Breast epithelium (tissue), 4 donors: ENCODE data around the gene SOX11. TPM values are rescaled to one million over a fixed set of nuclear protein-coding genes. Genes with fewer than 3 reads are reported as not detected.

Experiments used
- DNase-seq, 2 donors: peaks; one replicate each; pipeline ENCODE4 v3.0.0-alpha.2; 2019; ENCODE audit warnings: low spot score in 2 of 2
- H3K27ac ChIP-seq, 2 donors: fragments of 200-600 bp; sonication (generic) in 1 of 2; one replicate each; pipeline ENCODE4 v1.5.1; 2016 to 2019; ENCODE audit warnings: mild to moderate bottlenecking in 1 of 2
- H3K27me3 ChIP-seq, 2 donors: fragments of 200-600 bp; sonication (generic) in 1 of 2; one replicate each; pipeline versions ENCODE4 v1.5.1 to v1.6.0; 2017 to 2019; ENCODE audit warnings: control low read depth in 1 of 2, mild to moderate bottlenecking in 1 of 2
- H3K36me3 ChIP-seq: fragments of 200-600 bp; one replicate; pipeline ENCODE4 v1.5.1; 2019
- H3K4me1 ChIP-seq, 2 donors: fragments of 200-600 bp; sonication (generic); one replicate each; pipeline ENCODE4 v1.5.1; 2016 to 2019; ENCODE audit warnings: control low read depth in 1 of 2
- H3K4me3 ChIP-seq, 3 donors: fragments of 200-600 bp; sonication (generic); 1 replicate in 2 of 3; 2 replicates in 1 of 3; pipeline ENCODE4 v1.5.1; 2016 to 2019; ENCODE audit warnings: mild to moderate bottlenecking in 3 of 3, moderate library complexity in 2 of 3
- H3K9me3 ChIP-seq, 2 donors: fragments of 200-600 bp; sonication (generic) in 1 of 2; one replicate each; pipeline ENCODE4 v1.5.1; 2016 to 2019; ENCODE audit warnings: control low read depth in 1 of 2
- CTCF ChIP-seq, 3 donors: fragments of 450-650 bp; IDR thresholded peaks; one replicate each; pipeline ENCODE4 v1.5.1; 2016 to 2017; ENCODE audit warnings: antibody characterized with exemption in 3 of 3, mild to moderate bottlenecking in 3 of 3, moderate library complexity in 3 of 3
- POLR2A ChIP-seq: fragments of 450-650 bp; IDR thresholded peaks from one replicate; pipeline ENCODE4 v1.6.1; 2016; ENCODE audit warnings: antibody characterized with exemption, mild to moderate bottlenecking, moderate library complexity
- POLR2AphosphoS5 ChIP-seq, 3 donors: sonication (generic); formaldehyde crosslinking; IDR thresholded peaks; one replicate each; pipeline ENCODE4 v1.6.1; 2017; ENCODE audit warnings: antibody characterized with exemption in 3 of 3
- intact Hi-C: fragments of 100-400 bp; cut with DNase I; formaldehyde crosslinking; loops from one replicate; pipeline ENCODE4 v1.15.1; 2023; ENCODE audit warnings: low total_unique reads
- total RNA-seq, 3 donors: library from RNA; depleted of rRNA; stranded (reverse); fragments of >200 nt; gene quantifications; one replicate each; pipeline ENCODE4 v1.1.0, GENCODE V29; 2016

The SOX11 gene
- total RNA-seq, 3 donors from 2014 or later: 0.15 to 0.33 TPM; not detected in 1

- no peaks in the 10 kb centered on the region for H3K9me3 ChIP-seq
- H3K27me3 ChIP-seq: peaks cover 0 to 40% of the 10 kb centered on the region in 2 donors
- TF ChIP-seq POLR2AphosphoS5 (IDR thresholded peaks at IDR 0.05) (no peak), CTCF (IDR thresholded peaks at IDR 0.05) (no peak), POLR2A (no peak)
- no peak overlapping the region for H3K27ac ChIP-seq
- DNase-seq: no peak
- H3K4me3 ChIP-seq: no peak overlapping the region
- H3K36me3 ChIP-seq: no peaks in the 10 kb centered on the region
- H3K4me1 ChIP-seq: no peaks in the 10 kb centered on the region
- intact Hi-C loops: no loop called here
These were observed 6.1 kb upstream of the SOX11 start for GRCh38 chr2:5686068-5686467.

DNA sequence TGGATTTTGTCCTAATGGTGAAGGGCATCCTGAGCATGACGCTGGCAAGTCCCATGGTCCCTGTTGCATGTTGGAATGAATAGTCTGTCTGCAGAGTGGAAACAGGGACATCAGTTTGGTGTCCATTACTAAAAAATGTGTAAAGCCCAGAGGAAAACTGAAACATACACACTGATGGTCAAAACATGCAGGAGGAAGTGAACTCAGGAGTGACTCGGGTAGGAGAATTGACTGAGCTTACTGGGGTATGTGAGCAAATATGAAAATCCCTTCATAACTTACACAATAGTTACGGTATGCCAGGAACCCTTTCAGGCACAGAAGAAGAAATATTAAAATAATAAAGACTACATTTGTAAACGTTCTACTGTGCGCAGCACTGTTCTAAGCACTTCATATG is 5.6 kb upstream of the SOX11 start:
- Histone ChIP-seq H3K27me3 (peaks cover 0 to 45% of the 10 kb centered on the region in 2 donors), H3K4me3 (no peak overlapping the region), H3K9me3 (no peaks in the 10 kb centered on the region), H3K4me1 (peaks cover 0 to 2% of the 10 kb centered on the region in 2 donors), H3K27ac (no peak overlapping the region), H3K36me3 (no peaks in the 10 kb centered on the region)
- no peak for DNase-seq
- TF ChIP-seq POLR2AphosphoS5 (IDR thresholded peaks at IDR 0.05) (no peak), POLR2A (no peak), CTCF (IDR thresholded peaks at IDR 0.05) (no peak)
- intact Hi-C loops: no loop called here

DNA sequence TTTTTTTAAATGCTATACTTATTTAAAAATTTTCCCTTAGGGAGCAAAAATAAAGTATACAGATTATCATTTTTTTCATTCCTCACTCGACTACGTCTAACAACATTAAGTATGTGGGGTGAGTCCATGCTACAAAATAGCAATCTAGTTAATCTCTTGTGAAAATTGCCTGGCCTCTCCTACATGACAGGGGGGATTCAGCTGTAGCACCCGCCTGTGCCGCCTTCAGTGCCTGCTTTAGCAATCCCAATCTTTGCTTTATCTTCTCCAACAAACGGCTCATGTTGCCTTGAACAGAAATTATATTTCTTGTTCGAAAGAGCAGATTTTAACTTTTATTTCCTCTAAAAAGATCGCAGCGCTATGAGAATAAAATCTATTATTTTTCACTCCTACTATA is 2.4 kb upstream of the SOX11 start:
- DNase-seq: no peak
- Histone ChIP-seq H3K27me3 (peaks cover 3 to 69% of the 10 kb centered on the region in 2 donors), H3K27ac (no peak overlapping the region), H3K36me3 (no peaks in the 10 kb centered on the region), H3K9me3 (no peaks in the 10 kb centered on the region), H3K4me1 (peaks cover 6 to 7% of the 10 kb centered on the region in 2 donors), H3K4me3 (no peak overlapping the region)
- no peak for TF ChIP-seq CTCF (IDR thresholded peaks at IDR 0.05)
- TF ChIP-seq POLR2A: no peak
- TF ChIP-seq POLR2AphosphoS5 (IDR thresholded peaks at IDR 0.05): no peak
- intact Hi-C loops: loop anchor here (5.0 kb wide), 2 partner anchors 607 to 1523 kb away; no protein-coding TSS in a partner anchor

GRCh38 chr2:5690286-5690685 is 1.9 kb upstream of the SOX11 start:
- DNase-seq: no peak
- no peak for TF ChIP-seq POLR2AphosphoS5 (IDR thresholded peaks at IDR 0.05)
- TF ChIP-seq CTCF (IDR thresholded peaks at IDR 0.05): no peak
- TF ChIP-seq POLR2A: no peak
- H3K9me3 ChIP-seq: no peaks in the 10 kb centered on the region
- H3K4me1 ChIP-seq: peaks cover 6 to 7% of the 10 kb centered on the region in 2 donors
- peaks cover 3 to 72% of the 10 kb centered on the region in 2 donors for H3K27me3 ChIP-seq
- no peaks in the 10 kb centered on the region for H3K36me3 ChIP-seq
- intact Hi-C loops: loop anchor here (5.0 kb wide), 2 partner anchors 608 to 1522 kb away; no protein-coding TSS in a partner anchor
- no peak overlapping the region for H3K4me3 ChIP-seq
- H3K27ac ChIP-seq: no peak overlapping the region

DNA sequence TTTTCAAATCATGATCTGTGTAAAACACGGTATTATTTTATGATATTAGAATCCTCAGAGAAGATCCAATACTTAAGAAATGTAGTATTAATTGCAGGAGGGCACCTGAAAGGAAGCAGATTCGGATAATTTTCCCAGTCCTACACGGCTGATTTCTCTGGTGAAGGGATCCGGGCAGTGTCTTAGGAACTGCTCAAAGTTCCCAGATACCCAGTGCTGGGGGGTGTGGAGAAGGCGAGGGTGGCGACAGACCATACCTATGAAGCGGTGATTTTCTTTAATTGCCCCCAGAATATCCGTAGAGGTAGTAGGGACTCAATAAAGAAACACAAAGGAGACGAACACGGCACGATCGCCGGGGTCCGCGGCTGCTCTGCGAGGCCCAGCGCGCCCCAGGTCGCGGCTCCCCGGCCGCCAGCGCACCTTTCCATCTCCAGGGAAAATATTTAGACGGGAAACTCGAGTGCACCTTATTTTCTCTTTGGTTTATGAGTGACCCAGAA is 1.4 kb upstream of the SOX11 start:
- no peaks in the 10 kb centered on the region for H3K9me3 ChIP-seq
- TF ChIP-seq POLR2AphosphoS5 (IDR thresholded peaks at IDR 0.05) (no peak), CTCF (IDR thresholded peaks at IDR 0.05) (no peak), POLR2A (no peak)
- H3K27ac ChIP-seq: no peak overlapping the region
- H3K27me3 ChIP-seq: peaks cover 3 to 74% of the 10 kb centered on the region in 2 donors
- H3K36me3 ChIP-seq: no peaks in the 10 kb centered on the region
- H3K4me1 ChIP-seq: peaks cover 6 to 7% of the 10 kb centered on the region in 2 donors
- DNase-seq: no peak
- peak overlapping the region in 2 of 3 donors; percentile 45 to 62 for H3K4me3 ChIP-seq
- intact Hi-C loops: loop anchor here (5.0 kb wide), 2 partner anchors 608 to 1522 kb away; no protein-coding TSS in a partner anchor
